HG02973 (cell line): ENCODE results near the gene IER3.
"Not testable (repeated sequence)": the region's sequence is repeated elsewhere in the genome, so short reads cannot be mapped to it uniquely, and the experiment has no call there.

Source experiments
- ATAC-seq: cut with Tn5 transposase; IDR thresholded peaks from one replicate; pipeline ENCODE4 v1.9.1; 2021; ENCODE audit warnings: moderate library complexity; ENCODE audit not compliant: unreplicated experiment

Gene IER3

DNA sequence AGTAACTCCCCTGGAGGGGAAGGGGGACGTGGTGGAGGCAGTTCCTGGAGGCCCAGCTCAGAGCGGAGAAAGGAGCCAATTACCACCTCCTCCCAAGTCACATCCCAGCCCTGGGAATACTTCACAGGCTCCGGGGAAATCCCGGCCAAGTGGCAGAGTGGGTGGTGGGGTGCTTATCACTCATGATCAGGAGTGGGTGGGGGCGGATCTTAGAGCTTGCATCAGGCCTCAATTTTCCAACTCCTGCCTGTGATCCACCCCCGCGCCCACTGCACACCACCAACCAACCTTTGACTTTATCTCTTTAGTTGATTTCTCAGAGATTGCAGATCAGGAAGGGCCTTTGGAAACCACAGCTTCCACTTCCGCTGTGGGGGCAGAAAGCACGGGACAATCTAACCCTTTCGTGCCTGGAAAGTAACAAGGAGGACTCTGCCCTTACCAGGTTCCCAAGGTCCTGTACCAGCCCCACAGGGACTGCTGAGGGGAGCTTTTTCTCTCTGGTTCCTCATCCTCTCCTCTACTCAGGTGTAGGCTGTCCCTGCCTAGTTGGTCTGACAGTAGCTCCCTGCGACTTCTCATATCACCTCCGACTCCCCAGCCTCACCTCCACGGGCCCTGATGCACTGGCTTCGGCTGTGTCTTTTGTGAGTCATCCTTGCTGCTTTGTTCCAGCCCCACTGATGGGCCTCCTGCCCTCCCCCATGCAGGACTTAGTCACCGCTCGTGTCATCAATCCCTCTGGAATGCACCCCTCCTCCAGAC lies 24.9 kb upstream of the IER3 start:
- ATAC-seq = no peak

DNA sequence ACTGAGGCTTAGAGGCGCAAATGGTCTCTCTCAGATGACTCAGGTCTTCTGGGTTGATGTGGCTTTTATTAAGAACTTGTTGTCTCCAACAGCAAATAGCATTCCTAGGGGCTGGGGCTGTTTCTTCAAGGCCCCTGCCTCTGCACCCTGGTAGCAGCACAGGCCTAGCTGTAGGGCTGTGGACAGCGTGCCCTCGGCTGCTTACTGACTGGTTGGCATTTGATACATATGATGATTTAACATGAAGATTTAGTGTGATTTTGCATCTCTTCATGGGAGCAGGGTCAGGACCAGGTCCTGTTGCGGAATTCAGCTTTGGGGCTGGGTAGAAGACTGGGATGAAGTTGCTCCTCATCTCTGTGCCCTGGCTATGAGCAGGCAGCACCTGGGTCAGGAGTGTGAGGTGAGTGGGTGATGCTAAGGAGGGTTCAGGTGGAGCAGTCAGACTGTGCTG lies 24.3 kb upstream of the IER3 start:
- no peak for ATAC-seq

DNA sequence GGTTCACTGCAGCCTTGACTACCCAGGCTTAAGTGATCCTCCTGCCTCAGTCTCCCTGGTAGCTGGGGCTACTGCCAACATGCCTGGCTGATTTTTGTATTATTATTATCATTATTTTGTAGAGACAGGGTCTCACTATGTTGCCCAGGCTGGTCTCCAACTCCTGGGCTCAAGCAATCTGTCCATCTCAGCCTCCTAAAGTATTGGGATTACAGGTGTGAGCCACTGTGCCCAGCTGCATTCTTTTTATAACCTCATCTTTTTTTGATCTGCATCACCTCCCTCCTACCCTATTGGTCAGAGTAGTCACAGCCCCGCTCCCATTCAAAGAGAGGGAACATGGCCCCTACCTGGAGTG lies 23.6 kb upstream of the IER3 start:
- no peak for ATAC-seq

DNA sequence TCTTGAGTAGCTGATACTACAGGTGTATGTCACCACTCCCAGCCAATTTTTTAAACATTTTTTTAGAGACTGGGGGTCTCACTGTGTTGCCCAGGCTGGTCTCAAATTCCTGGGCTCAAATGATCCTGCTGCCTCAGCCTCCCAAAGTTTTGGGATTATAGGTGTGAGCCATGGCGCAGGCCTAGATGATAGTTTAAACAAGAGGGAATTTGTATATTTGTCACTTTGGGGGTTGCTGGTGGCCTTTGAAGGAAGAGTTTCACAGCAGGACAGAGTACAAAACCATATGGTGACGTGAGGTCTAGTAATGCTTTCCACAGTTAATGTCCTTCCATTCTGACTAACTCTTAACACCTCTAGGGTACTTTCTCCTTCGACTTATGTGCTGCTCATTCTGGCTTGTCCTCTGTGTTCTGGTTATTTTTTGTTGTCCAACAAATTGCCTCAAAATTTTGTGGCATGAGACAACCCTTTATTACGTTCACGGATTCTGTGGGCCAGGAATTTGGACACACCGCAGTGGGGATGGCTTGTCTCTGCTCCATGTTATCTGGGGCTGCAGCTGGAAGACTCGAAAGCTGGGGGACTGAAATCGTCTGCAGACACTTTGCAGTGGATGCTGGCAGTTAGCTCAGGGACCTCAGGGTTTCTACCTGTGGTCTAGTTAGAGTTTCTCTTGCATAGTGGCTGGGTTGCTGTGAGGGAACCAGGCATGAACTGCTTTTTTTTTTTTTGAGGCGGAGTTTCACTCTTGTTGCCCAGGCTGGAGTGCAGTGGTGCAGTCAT lies 23.0 kb upstream of the IER3 start:
- ATAC-seq = no peak

DNA sequence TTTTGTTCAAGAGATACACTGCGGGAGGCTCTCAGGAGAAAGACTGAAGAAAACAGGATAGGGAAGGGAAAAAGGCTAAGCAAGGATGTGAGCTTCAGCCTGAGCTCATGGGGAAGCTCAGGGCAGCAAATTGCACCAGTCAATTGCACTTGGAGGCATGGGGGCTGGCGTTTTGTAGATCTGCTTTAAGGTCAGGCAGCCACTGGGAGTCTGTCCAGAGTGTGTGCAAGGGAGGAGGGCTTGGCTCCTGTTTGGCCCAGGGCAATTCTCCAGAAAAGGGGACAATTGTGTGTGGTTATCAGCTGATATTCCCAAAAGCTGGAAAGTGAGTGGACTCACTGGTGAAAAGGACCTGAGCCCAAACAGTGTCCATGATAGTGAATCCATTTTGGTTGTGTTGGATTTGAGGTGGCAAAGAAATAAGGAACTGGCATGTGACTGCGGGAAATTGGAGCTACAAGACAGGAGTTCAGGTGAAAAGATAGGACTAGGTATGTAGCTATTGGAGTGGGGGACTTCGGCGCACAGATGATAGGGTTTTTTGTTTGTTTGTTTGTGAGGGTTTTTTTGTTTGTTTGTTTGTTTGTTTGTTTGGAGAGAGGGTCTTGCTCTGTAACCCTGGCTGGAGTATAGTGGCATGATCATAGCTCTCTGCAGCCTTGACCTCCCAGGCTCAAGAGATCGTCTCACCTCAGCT lies 22.3 kb upstream of the IER3 start:
- ATAC-seq = no peak

DNA sequence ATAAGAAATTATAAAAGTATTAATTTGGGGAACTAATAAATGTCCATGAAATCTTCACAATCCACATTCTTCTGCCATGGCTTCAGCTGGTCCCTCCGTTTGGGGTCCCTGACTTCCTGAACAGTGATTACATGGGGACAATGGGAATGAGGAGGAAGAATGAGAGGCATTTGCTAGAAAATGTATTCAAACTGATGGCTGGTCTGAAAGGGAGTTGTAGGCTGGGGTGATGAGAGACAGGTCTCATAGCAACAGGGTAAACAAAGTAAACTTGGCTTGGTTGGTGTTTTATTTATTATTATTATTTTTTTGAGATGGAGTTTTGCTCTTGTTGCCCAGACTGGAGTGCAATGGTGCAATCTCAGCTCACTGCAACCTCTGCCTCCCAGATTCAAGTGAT lies 21.1 kb upstream of the IER3 start:
- not testable (repeated sequence) for ATAC-seq

DNA sequence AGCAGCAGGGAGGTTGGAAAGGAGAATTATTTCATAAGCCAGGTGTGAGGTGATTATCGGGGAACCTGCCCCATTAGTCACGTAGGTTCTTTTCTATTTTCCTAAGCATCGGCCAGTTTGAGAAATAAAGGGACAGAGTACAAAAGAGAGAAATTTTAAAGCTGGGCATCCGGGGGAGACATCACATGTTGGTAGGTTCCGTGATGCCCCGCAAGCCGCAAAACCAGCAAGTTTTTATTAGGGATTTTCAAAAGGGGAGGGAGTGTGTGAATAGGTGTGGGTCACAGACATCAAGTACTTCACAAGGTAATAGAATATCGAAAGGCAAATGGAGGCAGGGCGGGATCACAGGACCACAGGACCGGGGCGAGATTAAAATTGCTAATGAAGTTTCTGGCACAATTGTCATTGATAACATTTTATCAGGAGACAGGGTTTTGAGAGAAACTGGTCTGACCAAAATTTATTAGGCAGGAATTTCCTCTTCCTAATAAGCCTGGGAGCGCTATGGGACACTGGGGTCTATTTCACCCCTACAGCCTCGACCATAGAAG lies 20.2 kb upstream of the IER3 start:
- not testable (repeated sequence) for ATAC-seq

DNA sequence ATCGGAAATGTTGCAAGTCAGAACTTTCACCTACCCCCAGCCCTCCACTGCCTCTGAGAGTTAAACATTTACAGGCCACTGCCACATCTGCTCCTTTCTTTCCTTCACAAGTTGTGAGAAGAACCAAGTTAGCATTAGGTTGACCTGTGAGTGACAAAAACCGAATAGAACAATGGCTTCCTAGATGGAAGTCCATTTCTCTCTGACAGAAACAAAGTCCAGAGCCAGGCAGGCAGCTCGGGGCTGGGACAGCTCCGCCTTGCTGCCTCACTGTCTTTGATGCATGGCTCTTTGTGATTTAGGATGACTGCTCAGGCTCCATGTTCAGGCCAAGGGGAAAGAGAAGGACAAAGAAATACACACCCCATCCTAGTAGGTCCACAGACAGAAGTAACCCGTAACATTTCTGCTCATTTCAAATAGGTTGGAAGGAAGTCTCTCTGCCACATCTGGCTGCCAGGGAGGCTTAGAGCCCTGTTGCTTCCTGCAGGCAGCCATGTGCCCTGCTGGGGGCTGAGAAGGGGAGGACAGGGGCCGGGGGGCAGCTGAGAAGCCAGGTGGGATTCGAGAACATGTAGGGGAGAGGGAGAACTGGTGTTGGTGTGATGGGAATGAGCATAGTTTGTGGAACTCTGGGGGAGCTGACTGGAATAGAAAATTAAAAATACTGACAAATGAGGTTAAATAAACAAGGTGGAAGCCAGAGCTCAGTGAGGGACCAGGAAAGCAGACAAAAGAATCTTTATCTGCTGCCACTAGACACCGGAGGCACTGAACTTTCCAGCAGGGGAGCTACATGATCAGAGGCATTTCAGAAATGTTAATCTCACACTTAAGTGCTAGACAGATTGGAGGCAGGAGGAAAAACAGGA lies 19.5 kb upstream of the IER3 start:
- ATAC-seq = no peak

DNA sequence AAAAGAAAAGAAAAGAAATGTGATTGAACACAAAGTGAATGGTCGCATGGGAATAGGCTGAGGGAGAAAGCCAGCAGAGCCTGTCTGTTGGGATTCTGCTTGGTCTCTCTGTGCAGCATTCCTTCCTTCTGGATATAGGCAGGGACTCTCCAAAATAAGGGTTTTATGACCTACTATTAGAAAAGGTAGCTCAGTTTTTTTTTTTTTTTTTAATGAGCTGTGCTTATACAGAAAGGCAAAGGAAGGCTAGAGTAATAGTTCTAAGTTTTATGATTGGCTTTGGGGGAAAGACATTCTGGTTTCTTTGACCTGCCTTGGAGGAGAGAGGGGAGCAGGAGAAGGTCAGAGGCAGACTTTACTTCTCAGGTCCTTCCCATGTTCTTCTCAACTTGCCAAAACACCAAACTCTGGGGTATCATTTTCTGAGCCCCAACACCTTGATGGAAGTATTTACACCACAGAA lies 18.8 kb upstream of the IER3 start:
- no peak for ATAC-seq

DNA sequence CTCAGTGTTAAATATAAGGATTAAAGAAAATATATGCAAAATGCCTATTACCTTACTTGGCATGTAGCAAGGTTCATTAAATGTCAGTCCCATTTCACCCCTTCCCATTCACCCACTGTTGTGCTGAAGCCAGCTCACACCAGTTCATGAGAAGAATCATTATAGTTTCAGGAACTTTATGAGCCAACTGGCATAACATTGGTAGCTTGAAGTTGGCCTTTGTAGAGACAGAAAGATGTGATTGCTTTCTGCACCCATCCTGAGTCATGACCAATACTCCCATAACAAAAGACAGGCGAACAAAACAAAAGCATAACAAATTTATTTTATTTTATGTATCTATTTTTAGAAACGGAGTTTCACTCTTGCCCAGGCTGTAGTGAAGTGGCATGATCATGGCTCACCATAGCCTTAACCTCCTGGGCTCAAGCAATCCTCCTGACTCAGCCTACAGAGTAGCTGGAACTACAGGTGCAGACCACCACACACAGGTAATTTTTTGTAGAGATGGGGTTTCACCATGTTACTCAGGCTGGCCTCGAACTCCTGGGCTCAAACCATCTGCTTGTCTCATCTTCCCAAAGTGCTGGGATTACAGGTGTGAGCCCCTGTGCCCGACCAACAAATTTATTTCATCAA lies 17.6 kb upstream of the IER3 start:
- no peak for ATAC-seq

DNA sequence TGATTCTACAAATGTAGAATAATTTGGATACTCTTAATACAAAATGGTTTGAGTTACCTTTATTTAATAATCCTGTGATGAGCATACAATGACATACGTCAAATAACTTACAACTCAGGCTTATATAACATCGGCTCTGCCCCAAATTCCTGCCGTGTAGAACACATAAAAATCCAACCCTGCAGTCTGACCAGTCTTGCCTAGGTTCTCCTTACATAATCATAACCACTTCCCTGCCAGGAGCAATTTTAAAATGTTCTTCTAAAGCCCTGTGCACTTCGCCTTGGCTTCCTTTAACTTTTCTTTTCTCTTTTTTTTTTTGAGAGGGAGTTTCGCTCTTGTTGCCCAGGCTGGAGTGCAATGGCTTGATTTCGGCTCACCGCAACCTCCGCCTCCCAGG lies 16.2 kb upstream of the IER3 start:
- ATAC-seq = no peak

DNA sequence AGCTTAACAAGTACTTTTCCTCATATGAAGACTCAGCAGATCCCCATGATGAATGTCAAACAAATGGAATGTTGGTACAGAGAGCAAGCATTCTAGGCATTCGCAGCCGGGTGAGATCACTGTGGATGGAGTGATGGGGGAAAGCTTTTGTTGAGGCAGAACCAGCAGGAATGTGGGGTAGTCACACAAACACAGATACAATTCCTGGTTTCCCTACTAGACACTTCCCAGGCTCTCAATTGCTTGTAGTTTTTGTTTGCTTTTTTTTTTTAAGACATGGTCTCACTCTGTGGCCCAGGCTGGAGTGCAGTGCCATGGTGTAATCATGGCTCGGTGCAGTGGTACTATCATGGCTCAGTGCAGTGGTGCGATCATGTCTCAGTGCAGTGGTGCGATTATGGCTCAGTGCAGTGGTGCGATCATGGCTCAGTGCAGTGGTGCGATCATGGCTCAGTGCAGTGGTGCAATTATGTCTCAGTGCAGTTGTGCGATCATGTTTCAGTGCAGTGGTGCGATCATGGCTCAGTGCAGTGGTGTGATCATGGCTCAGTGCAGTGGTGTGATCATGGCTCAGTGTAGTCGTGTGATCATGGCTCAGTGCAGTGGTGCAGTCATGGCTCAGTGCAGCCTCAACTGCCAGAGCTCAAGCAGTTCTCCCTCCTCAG lies 15.4 kb upstream of the IER3 start:
- no peak for ATAC-seq

DNA sequence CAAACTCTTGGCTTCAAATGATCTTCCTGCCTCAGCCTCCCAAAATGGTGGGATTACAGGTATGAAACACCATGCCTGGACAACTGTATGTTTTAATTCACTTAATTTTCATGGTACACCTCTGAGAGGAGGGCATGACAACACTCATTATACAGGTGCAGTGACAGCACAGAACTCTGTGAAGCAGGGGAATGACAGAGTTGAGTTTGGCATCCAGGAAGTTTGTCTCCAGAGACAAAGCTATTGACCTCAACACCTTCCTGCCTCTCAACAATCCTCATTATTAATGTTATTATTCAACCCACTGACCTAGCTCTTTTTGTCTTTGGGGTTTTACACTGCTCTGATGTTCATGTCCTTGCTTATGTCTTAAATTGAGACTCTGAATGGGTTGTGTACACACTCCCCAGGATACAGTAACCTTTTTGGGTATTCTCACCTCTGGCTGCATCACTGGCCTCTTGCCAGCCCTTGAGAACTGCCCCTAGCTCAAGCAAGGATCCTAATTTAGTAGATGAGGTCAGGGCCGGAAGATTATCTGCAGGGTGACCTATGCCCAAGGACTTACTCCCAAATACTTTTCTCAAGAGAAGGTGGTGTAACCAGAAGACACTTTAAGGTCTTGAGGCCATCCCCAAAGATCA lies 13.0 kb upstream of the IER3 start:
- no peak for ATAC-seq

DNA sequence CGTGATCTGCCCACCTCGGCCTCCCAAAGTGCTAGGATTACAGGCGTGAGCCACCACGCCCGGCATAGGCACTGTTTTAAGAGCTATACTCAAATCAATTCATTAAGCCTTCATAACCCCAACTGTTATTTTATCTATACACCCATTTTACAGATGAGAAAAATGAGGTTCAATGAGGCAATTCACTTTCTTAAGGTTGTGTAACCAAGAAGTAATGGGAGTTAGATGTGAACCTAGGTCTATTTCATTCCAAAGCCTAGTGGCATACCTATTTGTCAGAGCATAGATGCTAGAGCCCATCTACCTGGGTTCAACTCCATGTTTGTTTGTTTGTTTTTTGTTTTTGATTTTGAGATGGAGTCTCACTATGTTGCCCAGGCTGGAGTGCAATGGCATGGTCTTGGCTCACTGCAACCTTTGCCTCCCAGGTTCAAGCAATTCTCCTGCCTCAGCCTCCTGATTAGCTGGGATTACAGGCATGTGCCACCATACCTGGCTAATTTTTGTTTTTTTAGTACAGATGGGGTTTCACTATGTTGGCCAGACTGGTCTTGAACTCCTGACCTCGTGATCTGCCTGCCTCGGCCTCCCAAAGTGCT lies 12.2 kb upstream of the IER3 start:
- not testable (repeated sequence) for ATAC-seq

DNA sequence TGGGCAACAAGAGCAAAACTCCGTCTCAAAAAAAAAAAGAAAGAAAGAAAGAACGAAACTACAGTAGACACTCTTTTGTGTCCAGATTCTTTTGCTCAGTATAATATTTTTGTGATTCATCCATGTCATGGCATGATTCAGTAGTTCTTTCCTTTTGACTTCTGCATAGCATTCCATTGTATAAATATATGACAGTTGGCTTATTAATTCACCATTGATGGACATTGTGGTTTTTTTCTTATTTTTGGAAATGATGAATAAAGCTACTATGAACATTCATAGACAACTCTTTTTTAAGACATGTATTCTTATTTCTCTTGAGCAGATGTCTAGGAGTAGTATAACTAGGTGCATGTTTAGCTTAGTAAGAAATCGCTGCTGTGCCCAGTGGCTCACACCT lies 10.3 kb upstream of the IER3 start:
- no peak for ATAC-seq

DNA sequence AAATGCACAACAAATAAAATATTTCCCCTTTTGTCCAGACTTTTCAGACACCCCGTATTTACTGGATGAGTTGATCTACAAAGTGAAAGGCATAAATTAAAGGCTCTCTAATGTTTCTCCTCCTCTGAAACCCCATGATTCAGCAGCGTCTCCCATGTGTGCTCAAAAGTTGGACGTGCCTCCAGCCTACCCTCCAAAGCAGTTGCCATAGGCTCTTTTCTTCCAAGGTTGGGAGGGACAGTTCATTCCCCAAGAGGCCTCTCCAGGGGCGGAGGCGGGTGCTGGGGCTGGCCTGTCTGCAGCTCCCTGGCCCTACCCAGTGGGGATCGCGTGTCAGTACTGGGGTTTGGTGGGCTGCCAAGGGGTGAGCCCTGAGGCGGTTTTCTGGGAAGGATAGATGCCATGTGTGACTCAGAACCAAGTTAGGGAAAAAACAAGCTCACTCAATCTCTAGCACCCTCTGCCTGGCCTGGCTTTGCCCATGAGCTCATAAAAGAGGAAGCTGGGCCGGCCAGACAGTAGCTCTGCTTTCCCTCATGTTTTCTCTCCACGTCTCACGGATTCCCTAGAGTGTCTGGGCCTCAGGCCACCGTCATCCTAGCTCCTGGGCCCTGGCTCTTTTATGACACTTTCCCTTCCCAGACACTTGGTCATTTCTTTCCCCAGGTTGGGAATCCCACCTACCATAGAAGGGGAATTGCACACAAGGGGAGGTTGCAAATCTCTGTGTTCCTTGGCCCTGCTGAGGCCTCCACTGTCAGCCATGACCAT lies 8.0 kb upstream of the IER3 start:
- ATAC-seq = no peak

DNA sequence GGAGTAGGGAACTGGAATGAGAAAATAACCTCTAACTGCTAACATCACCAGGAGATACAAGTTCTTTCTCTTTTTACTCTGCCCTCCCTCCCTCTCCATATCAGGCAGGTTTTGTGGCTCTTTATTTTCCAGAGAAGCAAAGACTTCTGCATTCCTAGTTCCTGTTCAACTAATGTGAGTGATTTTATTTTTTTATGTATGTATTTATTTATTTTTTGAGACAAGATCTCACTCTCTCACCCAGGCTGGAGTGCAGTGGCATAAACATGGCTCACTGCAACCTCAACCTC lies 6.0 kb upstream of the IER3 start:
- no peak for ATAC-seq
